ENCODE measurements around the gene SPIB. TPM values are rescaled to one million over a fixed set of nuclear protein-coding genes. Genes with fewer than 3 reads are reported as not detected.

The SPIB gene
- total and polyA plus RNA-seq, 2 of the 4 experiments (the other 2 are of a cell fraction), result not detected

DNA sequence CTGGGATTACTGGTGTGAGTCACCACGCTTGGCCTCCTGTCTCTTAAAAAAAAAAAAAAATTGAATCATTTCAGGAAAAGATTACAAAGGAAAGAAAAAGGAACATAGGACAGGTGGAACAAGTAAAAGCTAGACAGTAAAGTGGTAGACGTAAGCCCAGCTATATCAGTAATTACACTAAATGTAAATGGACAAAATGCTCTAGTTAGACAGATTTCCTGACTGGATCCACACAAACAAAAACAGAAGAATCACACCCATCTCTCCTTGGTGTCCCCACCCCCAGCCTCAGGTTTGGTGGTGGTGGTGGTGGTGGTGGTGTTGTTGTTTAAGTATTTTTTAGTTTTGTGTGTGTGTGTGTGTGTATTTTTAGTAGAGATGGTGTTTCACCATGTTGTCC lies 6.3 kb upstream of the SPIB start:
- Histone ChIP-seq H3K27me3 (ENCODE audit: control insufficient read depth, insufficient read depth, low read length) (no peaks in the 10 kb centered on the region), H3K4me1 (ENCODE audit: control insufficient read depth, insufficient read depth, low read length) (no peaks in the 10 kb centered on the region), H2AFZ (replicated peaks; ENCODE audit: low read length, poor library complexity) (no peak overlapping the region), H2BK5ac (ENCODE audit: low read depth, low read length, poor library complexity, severe bottlenecking) (no peak overlapping the region), H3K56ac (ENCODE audit: extremely low read depth, insufficient read depth, low read length) (no peak overlapping the region), H2AK5ac (ENCODE audit: low read depth, low read length) (no peak overlapping the region), H4K5ac (ENCODE audit: low read depth, low read length) (no peak overlapping the region), H2BK15ac (ENCODE audit: low read depth, low read length) (no peak overlapping the region), H3K18ac (ENCODE audit: low read depth, low read length) (no peak overlapping the region), H3K27ac (ENCODE audit: insufficient read depth, low read length) (no peak overlapping the region), H3K14ac (replicated peaks; ENCODE audit: low read depth, low read length) (no peak overlapping the region), H4K91ac (ENCODE audit: insufficient read depth, low read depth, low read length) (no peak overlapping the region), H4K8ac (ENCODE audit: low read depth in 2 of 2, low read length in 2 of 2) (no peak overlapping the region), H3K4me3 (ENCODE audit: insufficient read depth, low read depth, low read length) (no peak overlapping the region), H2AK9ac (replicated peaks; ENCODE audit: low read depth, low read length, poor library complexity) (no peak overlapping the region), H3K4ac (ENCODE audit: low read depth, low read length) (no peak overlapping the region), H2BK120ac (ENCODE audit: low read depth, low read length) (no peak overlapping the region), H3K9me1 (ENCODE audit: insufficient read depth, low read length) (no peaks in the 10 kb centered on the region), H2BK20ac (ENCODE audit: low read depth, low read length) (no peak overlapping the region), H3K79me1 (ENCODE audit: low read depth in 1 of 2, low read length in 2 of 2) (no peaks in the 10 kb centered on the region), H3K36me3 (ENCODE audit: control insufficient read depth, insufficient read depth, low read length) (peaks cover 7% of the 10 kb centered on the region), H3K23ac (ENCODE audit: low read depth, low read length) (no peak overlapping the region), H3K4me2 (ENCODE audit: low read depth, low read length) (no peak overlapping the region), H3K9me3 (ENCODE audit: control insufficient read depth, insufficient read depth, low read length) (no peaks in the 10 kb centered on the region), H4K20me1 (ENCODE audit: insufficient read depth, low read length) (no peaks in the 10 kb centered on the region), H3K9ac (ENCODE audit: low read depth, low read length) (no peak overlapping the region)
- TF ChIP-seq, protein P1, sequence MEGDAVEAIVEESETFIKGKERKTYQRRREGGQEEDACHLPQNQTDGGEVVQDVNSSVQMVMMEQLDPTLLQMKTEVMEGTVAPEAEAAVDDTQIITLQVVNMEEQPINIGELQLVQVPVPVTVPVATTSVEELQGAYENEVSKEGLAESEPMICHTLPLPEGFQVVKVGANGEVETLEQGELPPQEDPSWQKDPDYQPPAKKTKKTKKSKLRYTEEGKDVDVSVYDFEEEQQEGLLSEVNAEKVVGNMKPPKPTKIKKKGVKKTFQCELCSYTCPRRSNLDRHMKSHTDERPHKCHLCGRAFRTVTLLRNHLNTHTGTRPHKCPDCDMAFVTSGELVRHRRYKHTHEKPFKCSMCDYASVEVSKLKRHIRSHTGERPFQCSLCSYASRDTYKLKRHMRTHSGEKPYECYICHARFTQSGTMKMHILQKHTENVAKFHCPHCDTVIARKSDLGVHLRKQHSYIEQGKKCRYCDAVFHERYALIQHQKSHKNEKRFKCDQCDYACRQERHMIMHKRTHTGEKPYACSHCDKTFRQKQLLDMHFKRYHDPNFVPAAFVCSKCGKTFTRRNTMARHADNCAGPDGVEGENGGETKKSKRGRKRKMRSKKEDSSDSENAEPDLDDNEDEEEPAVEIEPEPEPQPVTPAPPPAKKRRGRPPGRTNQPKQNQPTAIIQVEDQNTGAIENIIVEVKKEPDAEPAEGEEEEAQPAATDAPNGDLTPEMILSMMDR (conservative IDR thresholded peaks at IDR 0.05; ENCODE audit: low read depth, low read length), result no peak
- no peak for TF ChIP-seq RCOR1 (IDR thresholded peaks at IDR 0.05; ENCODE audit: insufficient replicate concordance, low read length)
- TF ChIP-seq MAFK (IDR thresholded peaks at IDR 0.05; ENCODE audit: low read depth, low read length), result no peak
- TF ChIP-seq RAD21 (IDR thresholded peaks at IDR 0.05; ENCODE audit: low read length), result no peak
- dilution Hi-C loops (cut with HindIII; ENCODE audit: low sequenced_read_pairs, unreplicated experiment) (no loop called here), in situ Hi-C loops (cut with MboI; ENCODE audit: low sequenced_read_pairs) (no loop called here), intact Hi-C loops (cut with micrococcal nuclease) (no loop called here)
- no CpG with 5 or more reads among the region's 2 CpGs for WGBS, 2 experiments (ENCODE audit: extremely low coverage in 2 of 2, insufficient read length in 1 of 2)
- ATAC-seq (ENCODE audit: low read depth), result no peak
- no TSS peak for BruUV-seq (replicated peaks)
- DNase-seq, result no peak
- CTCF ChIA-PET, result no interaction called here
- POLR2A ChIA-PET (ENCODE audit: unreplicated experiment), result interaction anchor here (0.5 kb wide), 1 partner anchor 15 kb away, joined by 4 read pairs; no protein-coding TSS in a partner anchor
